ENCODE measurements around the gene OPRM1.
"Not testable (repeated sequence)": the region's sequence is repeated elsewhere in the genome, so short reads cannot be mapped to it uniquely, and the experiment has no call there.

The OPRM1 gene

GRCh38 chr6:154213782-154214181, 174.7 kb downstream of the OPRM1 start:
- DNase-seq, result no peak

GRCh38 chr6:154218301-154218700, 179.3 kb downstream of the OPRM1 start:
- DNase-seq, result no peak

DNA sequence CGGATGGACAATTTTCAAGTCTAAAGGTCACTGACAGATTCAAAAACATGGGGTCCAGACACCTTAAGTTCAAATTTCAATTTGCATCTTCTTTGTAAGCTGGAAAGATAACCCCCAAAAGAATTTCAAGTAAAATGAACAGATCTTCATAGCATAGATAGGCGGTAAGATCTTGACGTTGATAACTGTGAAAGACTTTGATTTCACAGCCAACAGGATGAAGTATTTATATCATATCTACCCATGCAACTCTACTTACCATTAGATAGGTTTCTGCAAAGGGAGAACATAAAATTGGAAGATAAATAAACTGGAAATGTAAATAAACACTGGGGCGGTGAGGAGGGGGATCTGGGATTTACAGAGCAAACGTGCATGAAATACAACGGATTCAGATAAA, 179.7 kb downstream of the OPRM1 start:
- DNase-seq, result no peak

DNA sequence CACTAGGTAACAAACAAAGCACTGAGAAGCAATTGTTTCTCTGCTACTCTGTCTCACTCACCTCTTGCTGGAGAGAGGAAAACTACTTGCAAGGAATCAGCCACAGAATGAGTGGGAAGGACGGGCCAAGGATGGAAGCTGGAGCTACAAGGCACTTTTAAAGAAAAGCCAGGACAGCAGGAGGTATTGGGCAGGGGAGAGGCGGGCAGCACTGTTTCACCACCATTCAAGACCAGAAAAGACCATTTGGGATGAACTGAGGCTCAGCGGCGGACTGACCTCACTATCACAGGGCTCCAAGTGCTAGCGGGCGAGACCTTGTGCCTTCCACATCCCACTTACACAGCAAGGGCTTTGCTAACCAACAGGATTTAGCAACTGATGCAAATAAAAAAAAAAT, 180.2 kb downstream of the OPRM1 start:
- DNase-seq, result no peak

DNA sequence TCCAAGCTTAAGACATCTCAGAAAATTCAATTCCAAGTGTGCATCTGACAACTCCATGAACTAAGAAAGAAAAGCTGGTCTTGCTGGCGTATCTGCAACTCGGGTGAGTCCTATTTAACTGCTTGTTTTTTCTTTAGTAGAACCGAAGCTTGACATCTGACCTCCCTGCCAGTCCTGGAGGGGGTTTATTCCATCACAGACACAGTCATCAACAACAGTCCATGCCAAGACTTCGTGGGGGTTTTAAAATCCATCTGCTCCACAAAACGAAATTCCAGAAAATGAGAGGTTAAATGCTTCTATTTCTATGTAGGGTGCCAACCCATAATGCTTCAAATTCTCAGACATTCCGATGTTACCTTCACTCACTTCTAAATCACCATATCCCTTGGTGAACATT, 183.7 kb downstream of the OPRM1 start:
- no peak for DNase-seq

DNA sequence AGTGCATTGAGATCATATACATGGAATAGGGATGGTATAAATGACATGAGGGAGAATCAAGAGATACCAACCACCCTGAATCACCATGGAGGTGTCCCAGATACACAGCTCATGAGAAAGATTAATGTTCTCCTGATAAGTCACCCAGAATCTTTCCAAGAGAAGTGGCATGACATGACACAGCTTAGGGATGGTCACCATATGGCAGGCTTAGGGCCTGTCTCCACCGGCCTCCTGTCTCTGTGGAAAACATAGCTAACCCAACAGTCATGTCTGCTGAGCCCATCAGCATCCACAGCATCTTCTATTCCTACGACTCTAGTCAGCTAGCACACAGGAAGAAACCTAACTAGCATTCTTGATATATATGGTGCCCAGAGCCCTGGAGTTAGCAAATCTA, 184.3 kb downstream of the OPRM1 start:
- no peak for DNase-seq

- DNase-seq, result no peak
Observed at GRCh38 chr6:154226461-154226860, 187.4 kb downstream of the OPRM1 start.

GRCh38 chr6:154227862-154228520, 189.0 kb downstream of the OPRM1 start:
- no peak for DNase-seq

DNA sequence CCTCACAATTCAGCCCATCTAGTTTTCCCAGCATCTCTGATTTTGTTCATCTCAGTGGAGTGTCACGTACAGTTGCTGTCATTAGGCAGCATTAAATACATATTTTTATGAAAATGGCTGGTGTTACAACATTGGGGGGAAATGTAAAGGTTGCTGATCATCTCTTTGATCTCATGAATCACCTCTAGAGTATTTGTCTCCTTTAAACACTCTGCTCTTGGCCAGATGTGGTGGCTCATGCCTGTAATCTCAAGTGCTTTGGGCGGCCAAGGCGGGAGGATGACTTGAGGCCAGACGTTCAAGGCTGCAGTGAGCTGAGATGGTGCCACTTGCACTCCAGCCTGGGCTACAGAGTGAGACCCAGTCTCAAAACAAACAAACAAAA, 189.5 kb downstream of the OPRM1 start:
- DNase-seq, result no peak

- DNase-seq, result no peak
Observed at GRCh38 chr6:154229786-154230185, 190.7 kb downstream of the OPRM1 start.

DNA sequence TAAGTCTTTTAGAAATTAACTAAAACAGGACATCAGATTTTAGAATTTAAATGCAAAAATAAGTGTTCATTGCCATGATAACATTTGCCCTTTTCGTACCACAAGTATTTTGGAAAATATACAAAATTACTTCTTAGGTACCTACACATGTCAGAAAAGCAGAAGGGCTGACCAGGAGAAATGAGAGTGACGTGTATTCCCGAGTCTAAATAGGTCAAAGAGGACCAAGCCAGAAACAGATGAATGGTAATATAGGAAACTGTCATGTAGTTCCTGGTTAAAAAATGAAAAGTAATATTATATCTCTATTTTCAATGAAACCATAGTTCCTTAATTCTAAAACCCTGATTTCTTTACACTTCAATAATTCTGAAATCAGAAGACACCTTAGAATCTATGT, 191.4 kb downstream of the OPRM1 start:
- DNase-seq, result no peak

GRCh38 chr6:154230910-154231595, 192.0 kb downstream of the OPRM1 start:
- DNase-seq, result no peak

DNA sequence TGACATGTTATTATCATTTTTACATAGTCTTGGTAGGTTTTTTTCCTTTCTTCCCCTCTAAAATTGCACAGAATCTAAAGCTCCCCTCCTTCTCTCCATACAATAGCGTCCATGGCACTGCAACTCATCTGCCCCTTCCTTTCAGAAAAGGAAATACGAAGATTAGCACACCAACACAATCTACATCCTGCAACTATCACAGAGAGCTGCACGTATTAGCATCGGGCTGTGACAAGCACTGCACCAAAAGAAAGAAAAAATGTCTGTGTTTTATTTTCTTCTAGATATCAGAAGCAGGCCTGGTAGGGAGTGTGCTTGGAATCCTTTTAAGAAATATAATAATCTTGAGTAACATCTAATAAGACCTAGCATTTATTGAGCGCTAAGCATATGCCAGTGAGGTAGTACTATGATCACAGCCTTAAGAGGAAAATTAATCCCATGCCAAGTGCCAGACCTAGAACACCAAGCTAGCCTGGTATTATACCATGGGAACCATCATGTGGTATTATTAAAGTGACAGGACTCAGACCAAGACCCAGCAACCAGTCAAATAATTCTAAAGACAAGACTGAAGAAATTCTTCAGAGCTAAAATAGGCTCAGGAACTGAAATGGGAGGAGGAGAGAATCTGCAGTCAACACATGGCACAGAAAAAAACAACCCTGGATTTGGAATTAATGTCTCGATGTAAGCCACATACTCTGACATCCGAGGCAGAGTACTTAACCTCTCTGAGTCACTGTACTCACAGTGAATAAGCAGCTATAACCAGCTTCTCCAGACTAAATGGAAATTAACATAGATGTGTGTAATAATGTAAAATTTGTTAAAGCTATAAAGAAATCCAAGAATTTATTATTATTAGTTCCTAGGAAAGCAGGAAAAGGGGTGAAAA, 193.2 kb downstream of the OPRM1 start:
- DNase-seq, result no peak

DNA sequence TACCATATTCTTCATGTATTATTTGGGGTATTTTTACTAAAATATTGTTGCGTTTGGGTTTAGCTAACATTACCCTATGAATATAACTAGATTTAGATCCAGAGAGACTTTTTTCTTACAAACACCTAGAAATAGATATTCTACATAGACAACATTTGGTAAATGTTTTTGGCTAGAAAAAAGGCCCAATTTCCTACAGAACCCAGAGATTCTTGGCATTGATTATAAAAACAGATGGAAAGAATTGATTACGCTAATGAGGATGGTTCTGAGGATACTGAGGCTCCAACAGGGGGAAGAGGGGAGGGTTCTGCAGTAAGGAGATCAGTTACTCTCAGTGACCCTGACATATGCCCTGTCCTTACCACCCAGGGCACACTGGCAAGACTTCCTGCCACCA, 194.3 kb downstream of the OPRM1 start:
- no peak for DNase-seq

- DNase-seq, result no peak
Observed at GRCh38 chr6:154234019-154234772, 195.2 kb downstream of the OPRM1 start.

DNA sequence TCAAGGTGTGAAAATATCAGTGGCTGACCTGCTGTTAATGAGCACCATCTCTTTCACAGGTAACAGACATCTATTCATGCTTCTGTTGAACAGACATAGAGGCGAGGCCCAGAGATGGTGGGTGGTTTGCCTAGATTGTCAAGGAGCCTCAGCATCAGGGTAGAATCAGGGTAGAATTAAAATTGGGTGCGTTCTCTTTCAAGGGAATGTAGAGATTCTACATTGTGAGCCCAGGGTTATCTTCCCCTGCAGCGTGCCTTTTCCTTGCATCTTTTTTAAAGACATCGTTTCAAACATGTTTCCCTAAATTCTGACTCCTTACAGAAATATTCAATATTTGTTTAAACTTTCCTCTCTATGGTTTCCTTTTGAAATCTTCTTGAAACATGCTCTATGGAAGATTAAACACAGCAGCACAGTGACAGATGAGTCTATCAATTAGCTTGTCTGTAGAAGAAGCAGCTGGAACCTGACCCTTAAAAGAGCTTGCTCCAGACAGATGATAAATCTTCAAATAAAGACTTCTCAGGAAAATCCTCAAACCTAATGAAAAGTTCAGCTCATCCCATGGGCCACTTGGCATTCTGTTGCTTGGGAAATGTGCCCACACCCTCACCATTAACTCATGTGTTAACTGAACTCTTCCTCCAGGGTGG, 197.7 kb downstream of the OPRM1 start:
- no peak for DNase-seq

DNA sequence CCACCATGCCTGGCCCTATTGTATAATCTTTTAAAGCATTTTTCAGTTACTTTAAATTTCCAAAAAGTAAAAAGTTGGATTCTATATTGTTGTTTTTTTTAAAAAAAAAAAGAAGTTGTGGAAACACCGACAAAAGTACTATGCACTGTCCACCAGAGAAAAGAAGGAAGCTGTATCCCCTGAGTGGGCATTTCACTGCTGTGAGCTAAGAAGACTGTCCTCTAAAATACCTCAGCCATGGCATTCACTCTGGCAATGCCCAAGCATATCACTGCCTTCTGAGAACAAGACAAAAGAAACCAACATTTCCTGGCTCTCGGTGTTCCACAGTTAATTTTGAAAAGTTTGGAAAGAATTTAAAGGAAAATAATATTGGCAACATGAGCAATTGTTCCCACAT, 199.8 kb downstream of the OPRM1 start:
- DNase-seq, result no peak

GRCh38 chr6:154239392-154239791, 200.4 kb downstream of the OPRM1 start:
- no peak for DNase-seq

DNA sequence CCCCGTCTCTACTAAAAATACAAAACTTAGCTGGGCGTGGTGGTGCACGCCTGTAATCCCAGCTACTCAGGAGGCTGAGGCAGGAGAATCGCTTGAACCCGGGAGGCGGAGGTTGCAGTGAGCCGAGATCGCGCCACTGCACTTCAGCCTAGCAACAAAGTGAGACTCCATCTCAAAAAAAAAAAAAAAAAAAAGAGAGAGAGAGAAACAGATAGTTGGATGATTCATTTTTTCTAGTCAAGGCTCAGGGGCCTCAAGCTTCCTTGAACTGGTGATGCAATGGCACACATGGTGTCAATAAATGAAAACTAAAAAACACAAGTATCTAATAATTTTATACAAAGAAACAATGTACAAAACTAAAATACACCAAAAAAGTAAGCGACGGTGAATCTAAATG, 202.0 kb downstream of the OPRM1 start:
- not testable (repeated sequence) for DNase-seq

DNA sequence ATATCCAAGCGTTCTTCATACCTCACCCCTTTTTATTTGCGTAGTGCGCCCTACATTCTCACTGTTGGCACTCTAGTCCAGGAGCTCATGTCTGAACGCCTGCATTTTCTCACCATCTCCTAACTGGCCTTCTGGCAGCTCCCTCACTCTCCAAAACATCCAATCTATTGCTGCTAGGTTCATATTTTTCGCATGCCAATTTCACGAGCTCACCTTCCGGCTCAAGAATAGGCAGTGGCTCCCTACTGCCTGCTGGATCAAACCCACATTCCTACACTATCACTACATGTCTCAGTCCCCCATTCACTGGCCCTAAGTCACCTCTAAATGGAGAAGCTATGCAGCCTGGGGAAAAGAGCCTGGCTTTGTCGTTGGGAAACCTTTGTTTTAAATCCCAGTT, 202.5 kb downstream of the OPRM1 start:
- DNase-seq, result no peak

GRCh38 chr6:154242617-154243357, 203.7 kb downstream of the OPRM1 start:
- no peak for DNase-seq
